Psoas muscle (tissue), 8 donors: ENCODE data around the gene ABCF2. TPM values are rescaled to one million over a fixed set of nuclear protein-coding genes. Genes with fewer than 3 reads are reported as not detected.

ENCODE experiments used
- ATAC-seq, 4 donors: fragments of 200-7000 bp; cut with Tn5 transposase; one replicate each; pipeline ENCODE4 v1.9.1; 2020; ENCODE audit warnings: moderate library complexity in 3 of 4, mild to moderate bottlenecking in 2 of 4
- DNase-seq, 2 donors: peaks; one replicate each; pipeline ENCODE4 v3.0.0-alpha.2; 2020
- H3K27ac ChIP-seq: fragments of 200-600 bp; one replicate; pipeline ENCODE4 v1.8.0; 2022
- H3K27me3 ChIP-seq, 3 donors: fragments of 200-600 bp in 1 of 3; one replicate each; pipeline versions ENCODE4 v1.6.1 to v1.8.0; 2013 to 2022; ENCODE audit warnings: low read length in 2 of 3, mild to moderate bottlenecking in 2 of 3, moderate library complexity in 1 of 3; ENCODE audit not compliant: insufficient read depth in 3 of 3
- H3K36me3 ChIP-seq, 2 donors: fragments of 200-600 bp in 1 of 2; one replicate each; pipeline versions ENCODE4 v1.6.1 to v1.8.0; 2013 to 2022; ENCODE audit warnings: low read depth in 1 of 2, mild to moderate bottlenecking in 1 of 2, moderate library complexity in 1 of 2; ENCODE audit not compliant: insufficient read depth in 1 of 2
- H3K4me1 ChIP-seq: fragments of 200-600 bp; one replicate; pipeline ENCODE4 v1.8.0; 2022
- H3K4me3 ChIP-seq: fragments of 200-600 bp; one replicate; pipeline ENCODE4 v1.8.0; 2022; ENCODE audit warnings: mild to moderate bottlenecking
- H3K9me3 ChIP-seq: fragments of 200-600 bp; one replicate; pipeline ENCODE4 v1.8.0; 2022
- CTCF ChIP-seq: fragments of 200-600 bp; IDR thresholded peaks from one replicate; pipeline ENCODE4 v1.8.0; 2022; ENCODE audit warnings: antibody characterized with exemption
- WGBS, 3 donors: extraction: QIAGEN DNeasy Blood & Tissue Kit; methylation state at CpG; one replicate each; pipeline versions ENCODE4 v1.1.6 to v1.1.7; 2013; 5-methylcytosine and 5-hydroxymethylcytosine counted together
- intact Hi-C, 2 donors: fragments of 100-400 bp; cut with DNase I; formaldehyde crosslinking; loops; one replicate each; pipeline versions ENCODE4 v1.11.0 to v1.14.2; 2022
- polyA plus RNA-seq, 3 donors: library from polyadenylated mRNA; stranded (reverse); fragments of 200-250 nt; gene quantifications; one replicate each; pipeline ENCODE4 v1.2.3, GENCODE V29; 2013
- total RNA-seq, 4 donors: library from RNA; stranded (reverse); fragmentation: NEBNext Ultra II Directional in 2 of 4; extraction: Animal tissue kit (Norgen Biotek cat#: 25700) in 2 of 4; gene quantifications; one replicate each; pipeline versions ENCODE4 v1.2.1 to v1.2.4, GENCODE V29; 2021 to 2023
- donor health status: healthy with polysubstance abuse.
- donor health status: DM: no; HTN: no; CAD: no; lungs with moderate emphysema.
- donor health status: Bipolar disorder and iron deficiency.
- donor health status: healthy.
- donor health status: DM: yes; HTN: yes; CAD: no.
- donor health status: DM: no; HTN: no; CAD: no.
- donor health status: DM: no; HTN: no; CAD: no.
- donor health status: DM: yes; HTN: yes; CAD: no.

ABCF2 gene
- total and polyA plus RNA-seq, 7 donors, result 35.7 to 94.0 (median 66.0) TPM

- Histone ChIP-seq H3K4me1 (peaks cover 15% of the 10 kb centered on the region), H3K27ac (peak overlapping the region; percentile 68), H3K36me3 (no peaks in the 10 kb centered on the region), H3K9me3 (no peaks in the 10 kb centered on the region), H3K27me3 (no peaks in the 10 kb centered on the region), H3K4me3 (no peak overlapping the region)
- DNase-seq (peak; percentile 70 to 87), ATAC-seq (peak; percentile 67 to 72 (median 71))
- intact Hi-C loops, result loop anchor here (2.0 to 10.0 kb wide), 5 partner anchors 35 to 113 kb away; partner anchors contain the start of gene ABCF2 (in 2 of the 2)
- WGBS, 3 donors, result 36 to 61% (median 37%) methylated on average over 12 of the region's 12 CpGs
- TF ChIP-seq CTCF, result peak; percentile 35
These were observed 35.5 kb downstream of the ABCF2 start for GRCh38 chr7:151191544-151191943.

DNA sequence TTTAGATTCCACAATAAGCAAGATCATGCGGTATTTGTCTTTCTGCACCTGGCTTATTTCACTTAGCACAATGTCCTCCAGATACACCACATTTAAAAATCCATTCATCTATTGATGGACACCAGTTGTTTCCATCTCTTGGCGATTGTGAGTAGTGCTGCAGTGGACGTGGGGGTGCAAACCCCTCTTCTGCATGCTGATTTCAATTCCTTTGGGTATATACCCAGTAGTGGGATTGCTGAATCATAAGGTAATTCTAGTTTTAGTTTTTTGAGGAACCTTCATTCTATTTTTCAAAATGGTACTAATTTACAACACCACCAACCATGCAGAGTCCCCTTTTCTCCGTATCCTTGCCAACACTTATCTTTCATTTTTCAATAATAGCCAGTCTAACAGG, 38.0 kb downstream of the ABCF2 start:
- no peak for TF ChIP-seq CTCF
- no peaks in the 10 kb centered on the region for H3K27me3 ChIP-seq
- no peak overlapping the region for H3K4me3 ChIP-seq
- ATAC-seq, result no peak
- H3K4me1 ChIP-seq, result peaks cover 31% of the 10 kb centered on the region
- H3K36me3 ChIP-seq, result peaks cover 0 to 4% of the 10 kb centered on the region in 2 donors
- H3K27ac ChIP-seq, result no peak overlapping the region
- WGBS, 3 donors, result 78 to 91% (median 80%) methylated on average over 4 of the region's 4 CpGs
- no peak for DNase-seq
- H3K9me3 ChIP-seq, result no peaks in the 10 kb centered on the region
- intact Hi-C loops, result no loop called here

- Histone ChIP-seq H3K36me3 (peaks cover 0 to 13% of the 10 kb centered on the region in 2 donors), H3K27me3 (no peaks in the 10 kb centered on the region), H3K27ac (peak overlapping the region; percentile 97), H3K9me3 (no peaks in the 10 kb centered on the region), H3K4me1 (peaks cover 31% of the 10 kb centered on the region), H3K4me3 (peak overlapping the region; percentile 67)
- no peak for TF ChIP-seq CTCF
- 28 to 51% (median 28%) methylated on average over 5 of the region's 5 CpGs for WGBS, 3 donors
- DNase-seq (no peak), ATAC-seq (no peak)
- intact Hi-C loops, result no loop called here
These were observed 38.8 kb downstream of the ABCF2 start for GRCh38 chr7:151188252-151188542.

- DNase-seq (peak; percentile 61 to 86), ATAC-seq (peak; percentile 85 to 86 (median 86))
- intact Hi-C loops, result no loop called here
- H3K4me1 ChIP-seq, result peaks cover 31% of the 10 kb centered on the region
- TF ChIP-seq CTCF, result no peak
- peak overlapping the region; percentile 97 for H3K27ac ChIP-seq
- no peaks in the 10 kb centered on the region for H3K27me3 ChIP-seq
- H3K9me3 ChIP-seq, result no peaks in the 10 kb centered on the region
- H3K36me3 ChIP-seq, result peaks cover 0 to 13% of the 10 kb centered on the region in 2 donors
- H3K4me3 ChIP-seq, result peak overlapping the region; percentile 67
- 19 to 43% (median 27%) methylated on average over 22 of the region's 22 CpGs for WGBS, 3 donors
These were observed 39.4 kb downstream of the ABCF2 start for GRCh38 chr7:151187409-151188251.
